B cell (primary cell): ENCODE results near the gene DCST2.

Experiments
- EZH2 ChIP-seq: IDR thresholded peaks from 2 replicates; pipeline ENCODE4 v1.6.1; 2012; ENCODE audit warnings: borderline replicate concordance, low read depth, mild to moderate bottlenecking, moderate library complexity, low read length; ENCODE audit not compliant: insufficient read depth, poor library complexity, severe bottlenecking
- TF ChIP-seq, protein P1 (sequence below): fragments of 200-600 bp; IDR thresholded peaks from one replicate; pipeline ENCODE4 v1.8.0; 2022; ENCODE audit warnings: antibody characterized with exemption, mild to moderate bottlenecking

DNA sequence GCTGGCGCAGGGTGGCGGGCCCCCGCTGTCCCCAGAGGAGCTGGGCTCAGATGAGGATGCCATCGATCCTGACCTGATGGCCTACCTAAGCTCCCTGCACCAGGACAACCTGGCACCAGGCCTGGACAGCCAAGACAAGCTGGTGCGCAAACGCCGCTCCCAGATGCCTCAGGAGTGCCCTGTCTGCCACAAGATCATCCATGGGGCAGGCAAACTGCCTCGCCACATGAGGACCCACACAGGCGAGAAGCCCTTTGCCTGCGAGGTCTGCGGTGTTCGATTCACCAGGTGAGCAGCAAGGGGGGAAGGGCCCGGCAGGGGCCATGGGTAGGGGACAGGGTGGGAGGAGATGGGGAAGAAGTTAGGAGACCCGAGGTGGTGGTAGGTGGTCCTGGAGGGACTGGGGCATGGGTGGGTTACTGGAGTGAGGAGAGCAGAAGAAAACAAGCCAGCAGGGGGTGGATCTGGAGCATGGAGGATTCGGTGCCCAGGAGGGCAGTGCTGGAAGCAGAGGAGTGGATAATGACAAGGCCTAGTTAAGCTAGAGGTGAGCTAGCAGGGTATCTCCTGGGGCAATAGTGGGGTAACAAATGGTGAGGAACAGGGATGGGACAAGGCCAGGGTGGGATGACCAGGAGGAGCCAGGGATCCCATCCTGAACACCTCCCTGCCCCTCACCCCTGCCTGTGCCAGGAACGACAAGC lies 17.9 kb downstream of the DCST2 start:
- TF ChIP-seq, protein P1, sequence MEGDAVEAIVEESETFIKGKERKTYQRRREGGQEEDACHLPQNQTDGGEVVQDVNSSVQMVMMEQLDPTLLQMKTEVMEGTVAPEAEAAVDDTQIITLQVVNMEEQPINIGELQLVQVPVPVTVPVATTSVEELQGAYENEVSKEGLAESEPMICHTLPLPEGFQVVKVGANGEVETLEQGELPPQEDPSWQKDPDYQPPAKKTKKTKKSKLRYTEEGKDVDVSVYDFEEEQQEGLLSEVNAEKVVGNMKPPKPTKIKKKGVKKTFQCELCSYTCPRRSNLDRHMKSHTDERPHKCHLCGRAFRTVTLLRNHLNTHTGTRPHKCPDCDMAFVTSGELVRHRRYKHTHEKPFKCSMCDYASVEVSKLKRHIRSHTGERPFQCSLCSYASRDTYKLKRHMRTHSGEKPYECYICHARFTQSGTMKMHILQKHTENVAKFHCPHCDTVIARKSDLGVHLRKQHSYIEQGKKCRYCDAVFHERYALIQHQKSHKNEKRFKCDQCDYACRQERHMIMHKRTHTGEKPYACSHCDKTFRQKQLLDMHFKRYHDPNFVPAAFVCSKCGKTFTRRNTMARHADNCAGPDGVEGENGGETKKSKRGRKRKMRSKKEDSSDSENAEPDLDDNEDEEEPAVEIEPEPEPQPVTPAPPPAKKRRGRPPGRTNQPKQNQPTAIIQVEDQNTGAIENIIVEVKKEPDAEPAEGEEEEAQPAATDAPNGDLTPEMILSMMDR: no peak
- TF ChIP-seq EZH2: no peak
